Erythroblast (primary cell): ENCODE data around the gene NOD2.

Experiments used
- GATA1 ChIP-seq: IDR thresholded peaks from 2 replicates; pipeline ENCODE4 v1.6.1; 2011; ENCODE audit warnings: low read depth, mild to moderate bottlenecking, control low read depth, low read length, moderate library complexity
- POLR2A ChIP-seq: IDR thresholded peaks from 2 replicates; pipeline ENCODE4 v1.6.1; 2011; ENCODE audit warnings: mild to moderate bottlenecking, low read length

- TF ChIP-seq POLR2A (no peak), GATA1 (no peak)
Measured at GRCh38 chr16:50762241-50762640, 68.8 kb downstream of the NOD2 start.
